ENCODE data around the gene CREB3L2. TPM values are rescaled to one million over a fixed set of nuclear protein-coding genes. Genes with fewer than 3 reads are reported as not detected.

The CREB3L2 gene
- total RNA-seq, 1 donor from 2014 or later: 65.9 TPM

DNA sequence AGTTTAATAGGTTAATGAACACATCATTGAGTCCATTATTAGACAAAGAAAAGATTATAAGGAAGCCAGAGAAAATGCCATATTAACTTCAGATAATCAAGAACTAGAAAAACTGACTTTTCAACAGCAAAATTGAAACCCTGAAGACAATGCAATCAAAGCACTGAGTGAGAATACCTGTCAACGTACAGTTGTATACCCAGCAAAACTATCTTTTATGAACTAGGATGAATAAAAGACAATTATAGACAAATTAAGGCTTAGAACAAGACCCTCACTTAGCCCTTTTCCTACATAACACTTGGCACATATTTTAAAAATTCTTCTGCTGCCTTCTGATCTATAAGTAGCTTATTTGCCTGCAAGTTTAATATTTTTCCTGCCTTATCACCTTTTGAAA, 136.1 kb downstream of the CREB3L2 start:
- TF ChIP-seq, protein P1, sequence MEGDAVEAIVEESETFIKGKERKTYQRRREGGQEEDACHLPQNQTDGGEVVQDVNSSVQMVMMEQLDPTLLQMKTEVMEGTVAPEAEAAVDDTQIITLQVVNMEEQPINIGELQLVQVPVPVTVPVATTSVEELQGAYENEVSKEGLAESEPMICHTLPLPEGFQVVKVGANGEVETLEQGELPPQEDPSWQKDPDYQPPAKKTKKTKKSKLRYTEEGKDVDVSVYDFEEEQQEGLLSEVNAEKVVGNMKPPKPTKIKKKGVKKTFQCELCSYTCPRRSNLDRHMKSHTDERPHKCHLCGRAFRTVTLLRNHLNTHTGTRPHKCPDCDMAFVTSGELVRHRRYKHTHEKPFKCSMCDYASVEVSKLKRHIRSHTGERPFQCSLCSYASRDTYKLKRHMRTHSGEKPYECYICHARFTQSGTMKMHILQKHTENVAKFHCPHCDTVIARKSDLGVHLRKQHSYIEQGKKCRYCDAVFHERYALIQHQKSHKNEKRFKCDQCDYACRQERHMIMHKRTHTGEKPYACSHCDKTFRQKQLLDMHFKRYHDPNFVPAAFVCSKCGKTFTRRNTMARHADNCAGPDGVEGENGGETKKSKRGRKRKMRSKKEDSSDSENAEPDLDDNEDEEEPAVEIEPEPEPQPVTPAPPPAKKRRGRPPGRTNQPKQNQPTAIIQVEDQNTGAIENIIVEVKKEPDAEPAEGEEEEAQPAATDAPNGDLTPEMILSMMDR (IDR thresholded peaks at IDR 0.05; ENCODE audit: unreplicated experiment): no peak
- DNase-seq (ENCODE audit: low spot score, unreplicated experiment): no peak
- no peak overlapping the region for H3K27ac Mint-ChIP-seq
- no peaks in the 10 kb centered on the region for H3K4me1 Mint-ChIP-seq (ENCODE audit: low read depth)
- H3K4me3 Mint-ChIP-seq (ENCODE audit: low read depth): no peak overlapping the region
- peaks cover 51% of the 10 kb centered on the region for H3K36me3 Mint-ChIP-seq (ENCODE audit: insufficient read depth)
- no peaks in the 10 kb centered on the region for H3K27me3 Mint-ChIP-seq
- H3K9me3 Mint-ChIP-seq (ENCODE audit: low read depth): peaks cover 16% of the 10 kb centered on the region

DNA sequence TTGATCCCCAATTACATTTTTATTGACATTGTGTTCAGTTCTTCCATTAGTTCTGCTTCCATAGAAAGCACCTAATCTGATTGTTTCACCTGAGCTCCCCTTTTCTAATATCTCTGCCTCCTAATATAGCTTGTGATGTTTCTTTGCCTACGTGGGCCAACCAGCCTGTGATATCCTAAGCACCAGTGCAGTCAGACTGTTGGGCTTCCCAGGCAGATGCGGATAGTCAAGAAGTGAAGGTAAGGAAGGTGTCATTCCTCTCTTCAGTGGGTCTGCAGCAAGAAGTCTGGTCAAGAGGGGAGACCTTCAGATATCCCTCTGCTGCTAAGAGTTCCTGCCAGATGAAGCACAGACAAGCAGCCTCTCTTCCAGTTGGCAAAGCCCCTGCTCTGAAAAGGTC, 138.9 kb downstream of the CREB3L2 start:
- Mint-ChIP-seq H3K36me3 (ENCODE audit: insufficient read depth) (peaks cover 38% of the 10 kb centered on the region), H3K9me3 (ENCODE audit: low read depth) (peaks cover 13% of the 10 kb centered on the region), H3K27ac (peak overlapping the region; percentile 4), H3K4me1 (ENCODE audit: low read depth) (no peaks in the 10 kb centered on the region), H3K27me3 (no peaks in the 10 kb centered on the region), H3K4me3 (ENCODE audit: low read depth) (no peak overlapping the region)
- TF ChIP-seq, protein P1 (IDR thresholded peaks at IDR 0.05; ENCODE audit: unreplicated experiment): no peak
- DNase-seq (ENCODE audit: low spot score, unreplicated experiment): no peak

DNA sequence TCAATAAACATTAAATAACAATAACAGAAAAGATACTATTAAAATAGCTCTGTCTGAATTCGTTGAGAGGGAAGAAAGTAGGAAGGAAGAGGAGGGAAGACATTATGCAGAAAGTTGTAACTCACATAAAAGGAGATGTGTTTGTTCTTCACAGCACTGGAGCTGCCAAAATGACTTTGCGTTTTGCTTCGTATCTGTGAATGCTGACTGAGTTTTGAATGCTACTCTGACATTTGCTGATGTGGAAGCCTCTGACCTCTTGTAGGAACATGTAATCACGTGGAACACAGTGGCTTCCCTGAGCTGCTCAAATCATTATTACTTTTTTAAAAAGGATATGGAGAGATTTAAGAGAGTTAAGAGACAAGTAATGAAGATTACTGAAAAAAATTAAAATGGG, 139.5 kb downstream of the CREB3L2 start:
- H3K4me3 Mint-ChIP-seq (ENCODE audit: low read depth): no peak overlapping the region
- H3K36me3 Mint-ChIP-seq (ENCODE audit: insufficient read depth): peaks cover 32% of the 10 kb centered on the region
- H3K27ac Mint-ChIP-seq: no peak overlapping the region
- no peaks in the 10 kb centered on the region for H3K27me3 Mint-ChIP-seq
- TF ChIP-seq, protein P1 (IDR thresholded peaks at IDR 0.05; ENCODE audit: unreplicated experiment): no peak
- peaks cover 13% of the 10 kb centered on the region for H3K9me3 Mint-ChIP-seq (ENCODE audit: low read depth)
- H3K4me1 Mint-ChIP-seq (ENCODE audit: low read depth): no peaks in the 10 kb centered on the region
- DNase-seq (ENCODE audit: low spot score, unreplicated experiment): no peak

DNA sequence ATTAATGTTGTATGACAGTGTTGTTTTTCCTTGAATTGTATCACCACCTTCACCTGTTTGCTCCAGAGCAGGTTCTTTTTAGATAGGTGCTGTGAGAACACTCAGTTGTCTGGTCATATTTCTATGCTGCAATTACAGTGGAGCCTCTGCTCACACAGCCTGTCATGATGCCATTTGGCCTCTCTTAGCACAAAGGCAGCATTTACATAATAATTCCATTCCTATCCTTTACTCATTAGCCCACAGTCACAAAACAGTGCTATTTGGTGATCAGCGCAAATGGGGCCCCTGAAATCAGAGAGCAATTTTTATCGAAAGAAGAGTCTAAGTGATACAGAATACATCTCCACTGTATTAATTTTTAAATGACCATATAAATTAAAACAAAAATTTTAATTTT, 141.3 kb downstream of the CREB3L2 start:
- H3K9me3 Mint-ChIP-seq (ENCODE audit: low read depth): peaks cover 3% of the 10 kb centered on the region
- no peaks in the 10 kb centered on the region for H3K4me1 Mint-ChIP-seq (ENCODE audit: low read depth)
- TF ChIP-seq, protein P1 (IDR thresholded peaks at IDR 0.05; ENCODE audit: unreplicated experiment): no peak
- no peak for DNase-seq (ENCODE audit: low spot score, unreplicated experiment)
- no peak overlapping the region for H3K27ac Mint-ChIP-seq
- H3K27me3 Mint-ChIP-seq: no peaks in the 10 kb centered on the region
- no peak overlapping the region for H3K4me3 Mint-ChIP-seq (ENCODE audit: low read depth)
- peaks cover 16% of the 10 kb centered on the region for H3K36me3 Mint-ChIP-seq (ENCODE audit: insufficient read depth)

DNA sequence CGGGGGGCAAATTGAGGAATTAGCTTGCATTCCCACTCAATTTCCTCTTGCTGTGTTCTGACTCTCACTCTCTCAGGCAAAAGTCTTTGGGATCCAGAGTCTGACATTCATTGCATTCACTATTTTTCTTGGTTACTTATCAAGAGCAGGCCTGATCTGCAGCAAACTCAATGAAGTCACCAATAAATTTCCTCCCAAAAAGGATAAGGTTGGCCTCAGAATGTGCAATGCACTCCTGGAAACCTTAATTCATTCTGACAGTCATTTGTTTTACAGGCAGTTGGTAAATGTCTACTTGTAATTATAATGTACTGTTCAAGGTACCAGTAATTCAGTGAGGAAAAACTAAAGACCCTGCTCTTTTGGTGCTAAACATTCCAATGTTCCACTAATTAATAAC, 148.8 kb downstream of the CREB3L2 start:
- Mint-ChIP-seq H3K4me1 (ENCODE audit: low read depth) (no peaks in the 10 kb centered on the region), H3K27ac (no peak overlapping the region), H3K4me3 (ENCODE audit: low read depth) (no peak overlapping the region), H3K27me3 (peaks cover 32% of the 10 kb centered on the region), H3K36me3 (ENCODE audit: insufficient read depth) (no peaks in the 10 kb centered on the region), H3K9me3 (ENCODE audit: low read depth) (no peaks in the 10 kb centered on the region)
- TF ChIP-seq, protein P1 (IDR thresholded peaks at IDR 0.05; ENCODE audit: unreplicated experiment): no peak
- DNase-seq (ENCODE audit: low spot score, unreplicated experiment): no peak
